Liver (tissue), 9 donors: ENCODE measurements around the gene ITCH. TPM values are rescaled to one million over a fixed set of nuclear protein-coding genes. Genes with fewer than 3 reads are reported as not detected.
"Not testable (repeated sequence)": the region's sequence is repeated elsewhere in the genome, so short reads cannot be mapped to it uniquely, and the experiment has no call there.

Source experiments
- DNase-seq: peaks from one replicate; pipeline ENCODE4 v3.0.0-alpha.2; 2017; ENCODE audit warnings: low spot score
- H3K27ac ChIP-seq, 2 donors: one replicate each; pipeline ENCODE4 v1.7.0; 2013; ENCODE audit warnings: inconsistent platforms in 2 of 2, low read length in 2 of 2, control low read depth in 1 of 2, low read depth in 1 of 2, mild to moderate bottlenecking in 1 of 2
- H3K27me3 ChIP-seq, 4 donors: one replicate each; pipeline versions ENCODE4 v1.6.1 to v1.7.0; 2013; ENCODE audit warnings: low read length in 3 of 4, inconsistent platforms in 1 of 4, mild to moderate bottlenecking in 1 of 4, moderate library complexity in 1 of 4; ENCODE audit not compliant: control insufficient read depth in 4 of 4, insufficient read depth in 4 of 4
- H3K36me3 ChIP-seq, 4 donors: one replicate each; pipeline versions ENCODE4 v1.6.1 to v1.7.0; 2013; ENCODE audit warnings: low read length in 3 of 4, mild to moderate bottlenecking in 3 of 4, low read depth in 1 of 4, moderate library complexity in 1 of 4; ENCODE audit not compliant: control insufficient read depth in 4 of 4, insufficient read depth in 3 of 4
- H3K4me1 ChIP-seq, 4 donors: one replicate each; pipeline versions ENCODE4 v1.6.1 to v1.7.0; 2013; ENCODE audit warnings: low read length in 3 of 4, mild to moderate bottlenecking in 3 of 4, moderate library complexity in 1 of 4; ENCODE audit not compliant: control insufficient read depth in 4 of 4, insufficient read depth in 4 of 4
- H3K4me3 ChIP-seq, 3 donors: one replicate each; pipeline versions ENCODE4 v1.6.1 to v1.7.0; 2013; ENCODE audit warnings: low read length in 3 of 3, control low read depth in 1 of 3, low read depth in 1 of 3, mild to moderate bottlenecking in 1 of 3
- H3K9ac ChIP-seq, 2 donors: one replicate each; pipeline ENCODE4 v1.7.0; 2013; ENCODE audit warnings: low read length in 2 of 2, mild to moderate bottlenecking in 2 of 2, moderate library complexity in 2 of 2, control low read depth in 1 of 2, low read depth in 1 of 2
- H3K9me3 ChIP-seq, 4 donors: one replicate each; pipeline versions ENCODE4 v1.6.1 to v1.7.0; 2013; ENCODE audit warnings: low read length in 3 of 4; ENCODE audit not compliant: control insufficient read depth in 4 of 4
- EGR1 ChIP-seq, 2 donors: IDR thresholded peaks; 2 replicates each; pipeline ENCODE4 v1.6.1; 2016 to 2018; ENCODE audit warnings: antibody characterized with exemption in 2 of 2, low read depth in 2 of 2
- FOXA1 ChIP-seq: IDR thresholded peaks from 2 replicates; pipeline ENCODE4 v1.6.1; 2016; ENCODE audit warnings: antibody characterized with exemption
- FOXA2 ChIP-seq: IDR thresholded peaks from 2 replicates; pipeline ENCODE4 v1.6.1; 2016; ENCODE audit warnings: antibody characterized with exemption
- GABPA ChIP-seq, 2 donors: IDR thresholded peaks in 1 of 2; conservative IDR thresholded peaks in 1 of 2; 2 replicates each; pipeline ENCODE4 v1.6.1; 2016; ENCODE audit warnings: antibody characterized with exemption in 2 of 2, mild to moderate bottlenecking in 1 of 2, moderate library complexity in 1 of 2
- HNF4A ChIP-seq, 2 donors: conservative IDR thresholded peaks; 2 replicates each; pipeline ENCODE4 v1.6.1; 2016; ENCODE audit warnings: antibody characterized with exemption in 2 of 2, mild to moderate bottlenecking in 2 of 2
- HNF4G ChIP-seq: IDR thresholded peaks from 2 replicates; pipeline ENCODE4 v1.6.1; 2016; ENCODE audit warnings: antibody characterized with exemption
- JUND ChIP-seq, 2 donors: IDR thresholded peaks; 2 replicates each; pipeline ENCODE4 v1.6.1; 2016; ENCODE audit warnings: antibody characterized with exemption in 2 of 2
- RAD21 ChIP-seq, 2 donors: IDR thresholded peaks; 2 replicates each; pipeline ENCODE4 v1.6.1; 2016; ENCODE audit warnings: antibody characterized with exemption in 2 of 2, mild to moderate bottlenecking in 2 of 2
- RXRA ChIP-seq, 2 donors: IDR thresholded peaks; 2 replicates each; pipeline ENCODE4 v1.6.1; 2017 to 2018; ENCODE audit warnings: antibody characterized with exemption in 2 of 2, mild to moderate bottlenecking in 1 of 2
- SP1 ChIP-seq: IDR thresholded peaks from 2 replicates; pipeline ENCODE4 v1.6.1; 2018; ENCODE audit warnings: antibody characterized with exemption, mild to moderate bottlenecking
- TAF1 ChIP-seq: conservative IDR thresholded peaks from 2 replicates; pipeline ENCODE4 v1.6.1; 2016; ENCODE audit warnings: antibody characterized with exemption, mild to moderate bottlenecking
- YY1 ChIP-seq: IDR thresholded peaks from 2 replicates; pipeline ENCODE4 v1.6.1; 2016; ENCODE audit warnings: antibody characterized with exemption, mild to moderate bottlenecking
- WGBS: extraction: QIAGEN DNeasy Blood & Tissue Kit; methylation state at CpG from one replicate; pipeline ENCODE4 v1.1.7; 2013; 5-methylcytosine and 5-hydroxymethylcytosine counted together
- polyA plus RNA-seq, 2 donors: library from polyadenylated mRNA; stranded (reverse) in 1 of 2; unstranded in 1 of 2; fragments of 200-250 nt in 1 of 2; fragments of >200 nt in 1 of 2; fragmentation: Nextera tagmentation in 1 of 2; extraction: Ambion mirVana in 1 of 2; gene quantifications; one replicate each; pipeline versions ENCODE4 v1.2.1 to v1.2.3, GENCODE V29; 2013 to 2015
- total RNA-seq, 2 donors: library from RNA; depleted of rRNA; stranded (reverse); fragments of >200 nt; gene quantifications; one replicate each; pipeline ENCODE4 v1.2.3, GENCODE V29; 2014
- TF ChIP-seq, protein P1 (sequence below): IDR thresholded peaks from 2 replicates; pipeline ENCODE4 v1.6.1; 2016; ENCODE audit warnings: antibody characterized with exemption
- TF ChIP-seq, protein P2 (sequence below): IDR thresholded peaks from 2 replicates; pipeline ENCODE4 v1.6.1; 2016; ENCODE audit warnings: antibody characterized with exemption, mild to moderate bottlenecking
- TF ChIP-seq, protein P3 (sequence below): IDR thresholded peaks from 2 replicates; pipeline ENCODE4 v1.6.1; 2016; ENCODE audit warnings: antibody characterized with exemption
- TF ChIP-seq, protein P4 (sequence below): IDR thresholded peaks from 2 replicates; pipeline ENCODE4 v1.6.1; 2016; ENCODE audit warnings: antibody characterized with exemption
- TF ChIP-seq, protein P5 (sequence below): fragments of 150-350 bp; IDR thresholded peaks from 2 replicates; pipeline ENCODE4 v1.5.1; 2017; ENCODE audit warnings: improper control_type of control experiment, low read depth, low read length; ENCODE audit not compliant: missing input control
- donor health status: healthy.
- donor health status: healthy.
- donor health status: healthy.
- donor health status: healthy.
- donor health status: healthy.

Gene ITCH
- total and polyA plus RNA-seq, 4 donors = 14.3 to 85.3 (median 25.8) TPM

DNA sequence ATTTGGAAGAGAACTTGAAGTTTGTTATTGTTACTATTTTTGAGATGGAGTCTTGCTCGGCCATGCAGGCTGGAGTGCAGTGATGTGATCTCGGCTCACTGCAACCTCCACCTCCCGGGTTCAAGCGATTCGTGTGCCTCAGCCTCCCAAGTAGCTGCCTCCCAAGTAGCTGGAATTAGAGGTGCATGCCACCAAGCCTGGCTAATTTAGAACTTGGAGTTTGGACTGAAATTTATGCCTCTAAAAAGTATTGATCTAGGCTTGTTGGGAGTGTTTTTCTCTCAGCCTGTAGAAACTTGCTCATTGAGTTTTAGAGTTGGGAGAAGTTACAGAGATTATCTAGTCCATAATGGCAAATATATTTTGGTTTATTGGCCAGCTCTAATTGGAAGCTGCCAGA lies 4.1 kb downstream of the ITCH start:
- Histone ChIP-seq H3K27ac (no peak overlapping the region), H3K4me3 (no peak overlapping the region), H3K4me1 (peaks cover 10 to 40% (median 35%) of the 10 kb centered on the region in 4 donors), H3K9ac (no peak overlapping the region), H3K27me3 (no peaks in the 10 kb centered on the region), H3K36me3 (peaks cover 6 to 14% (median 10%) of the 10 kb centered on the region in 4 donors), H3K9me3 (no peaks in the 10 kb centered on the region)
- WGBS = 48% methylated on average over 5 of the region's 5 CpGs
- TF ChIP-seq, protein P1, sequence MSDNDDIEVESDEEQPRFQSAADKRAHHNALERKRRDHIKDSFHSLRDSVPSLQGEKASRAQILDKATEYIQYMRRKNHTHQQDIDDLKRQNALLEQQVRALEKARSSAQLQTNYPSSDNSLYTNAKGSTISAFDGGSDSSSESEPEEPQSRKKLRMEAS = no peak
- TF ChIP-seq HNF4G (peak; percentile 35), FOXA2 (no peak), FOXA1 (no peak), JUND (IDR thresholded peaks at IDR 0.05) (no peak), RAD21 (IDR thresholded peaks at IDR 0.05) (peak; percentile 7 to 20), TAF1 (no peak), RXRA (IDR thresholded peaks at IDR 0.05) (no peak), HNF4A (conservative IDR thresholded peaks at IDR 0.05) (peak; percentile 51 to 72), EGR1 (IDR thresholded peaks at IDR 0.05; ENCODE audit: low read depth in 2 of 2) (no peak), SP1 (no peak), GABPA (IDR thresholded peaks at IDR 0.05 in 1 of 2, conservative IDR thresholded peaks at IDR 0.05 in 1 of 2) (no peak), YY1 (no peak)
- TF ChIP-seq, protein P2, sequence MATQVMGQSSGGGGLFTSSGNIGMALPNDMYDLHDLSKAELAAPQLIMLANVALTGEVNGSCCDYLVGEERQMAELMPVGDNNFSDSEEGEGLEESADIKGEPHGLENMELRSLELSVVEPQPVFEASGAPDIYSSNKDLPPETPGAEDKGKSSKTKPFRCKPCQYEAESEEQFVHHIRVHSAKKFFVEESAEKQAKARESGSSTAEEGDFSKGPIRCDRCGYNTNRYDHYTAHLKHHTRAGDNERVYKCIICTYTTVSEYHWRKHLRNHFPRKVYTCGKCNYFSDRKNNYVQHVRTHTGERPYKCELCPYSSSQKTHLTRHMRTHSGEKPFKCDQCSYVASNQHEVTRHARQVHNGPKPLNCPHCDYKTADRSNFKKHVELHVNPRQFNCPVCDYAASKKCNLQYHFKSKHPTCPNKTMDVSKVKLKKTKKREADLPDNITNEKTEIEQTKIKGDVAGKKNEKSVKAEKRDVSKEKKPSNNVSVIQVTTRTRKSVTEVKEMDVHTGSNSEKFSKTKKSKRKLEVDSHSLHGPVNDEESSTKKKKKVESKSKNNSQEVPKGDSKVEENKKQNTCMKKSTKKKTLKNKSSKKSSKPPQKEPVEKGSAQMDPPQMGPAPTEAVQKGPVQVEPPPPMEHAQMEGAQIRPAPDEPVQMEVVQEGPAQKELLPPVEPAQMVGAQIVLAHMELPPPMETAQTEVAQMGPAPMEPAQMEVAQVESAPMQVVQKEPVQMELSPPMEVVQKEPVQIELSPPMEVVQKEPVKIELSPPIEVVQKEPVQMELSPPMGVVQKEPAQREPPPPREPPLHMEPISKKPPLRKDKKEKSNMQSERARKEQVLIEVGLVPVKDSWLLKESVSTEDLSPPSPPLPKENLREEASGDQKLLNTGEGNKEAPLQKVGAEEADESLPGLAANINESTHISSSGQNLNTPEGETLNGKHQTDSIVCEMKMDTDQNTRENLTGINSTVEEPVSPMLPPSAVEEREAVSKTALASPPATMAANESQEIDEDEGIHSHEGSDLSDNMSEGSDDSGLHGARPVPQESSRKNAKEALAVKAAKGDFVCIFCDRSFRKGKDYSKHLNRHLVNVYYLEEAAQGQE = peak; percentile 16
- TF ChIP-seq, protein P3, sequence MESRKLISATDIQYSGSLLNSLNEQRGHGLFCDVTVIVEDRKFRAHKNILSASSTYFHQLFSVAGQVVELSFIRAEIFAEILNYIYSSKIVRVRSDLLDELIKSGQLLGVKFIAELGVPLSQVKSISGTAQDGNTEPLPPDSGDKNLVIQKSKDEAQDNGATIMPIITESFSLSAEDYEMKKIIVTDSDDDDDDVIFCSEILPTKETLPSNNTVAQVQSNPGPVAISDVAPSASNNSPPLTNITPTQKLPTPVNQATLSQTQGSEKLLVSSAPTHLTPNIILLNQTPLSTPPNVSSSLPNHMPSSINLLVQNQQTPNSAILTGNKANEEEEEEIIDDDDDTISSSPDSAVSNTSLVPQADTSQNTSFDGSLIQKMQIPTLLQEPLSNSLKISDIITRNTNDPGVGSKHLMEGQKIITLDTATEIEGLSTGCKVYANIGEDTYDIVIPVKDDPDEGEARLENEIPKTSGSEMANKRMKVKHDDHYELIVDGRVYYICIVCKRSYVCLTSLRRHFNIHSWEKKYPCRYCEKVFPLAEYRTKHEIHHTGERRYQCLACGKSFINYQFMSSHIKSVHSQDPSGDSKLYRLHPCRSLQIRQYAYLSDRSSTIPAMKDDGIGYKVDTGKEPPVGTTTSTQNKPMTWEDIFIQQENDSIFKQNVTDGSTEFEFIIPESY = no peak
- TF ChIP-seq, protein P4, sequence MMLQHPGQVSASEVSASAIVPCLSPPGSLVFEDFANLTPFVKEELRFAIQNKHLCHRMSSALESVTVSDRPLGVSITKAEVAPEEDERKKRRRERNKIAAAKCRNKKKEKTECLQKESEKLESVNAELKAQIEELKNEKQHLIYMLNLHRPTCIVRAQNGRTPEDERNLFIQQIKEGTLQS = no peak
- TF ChIP-seq, protein P5, sequence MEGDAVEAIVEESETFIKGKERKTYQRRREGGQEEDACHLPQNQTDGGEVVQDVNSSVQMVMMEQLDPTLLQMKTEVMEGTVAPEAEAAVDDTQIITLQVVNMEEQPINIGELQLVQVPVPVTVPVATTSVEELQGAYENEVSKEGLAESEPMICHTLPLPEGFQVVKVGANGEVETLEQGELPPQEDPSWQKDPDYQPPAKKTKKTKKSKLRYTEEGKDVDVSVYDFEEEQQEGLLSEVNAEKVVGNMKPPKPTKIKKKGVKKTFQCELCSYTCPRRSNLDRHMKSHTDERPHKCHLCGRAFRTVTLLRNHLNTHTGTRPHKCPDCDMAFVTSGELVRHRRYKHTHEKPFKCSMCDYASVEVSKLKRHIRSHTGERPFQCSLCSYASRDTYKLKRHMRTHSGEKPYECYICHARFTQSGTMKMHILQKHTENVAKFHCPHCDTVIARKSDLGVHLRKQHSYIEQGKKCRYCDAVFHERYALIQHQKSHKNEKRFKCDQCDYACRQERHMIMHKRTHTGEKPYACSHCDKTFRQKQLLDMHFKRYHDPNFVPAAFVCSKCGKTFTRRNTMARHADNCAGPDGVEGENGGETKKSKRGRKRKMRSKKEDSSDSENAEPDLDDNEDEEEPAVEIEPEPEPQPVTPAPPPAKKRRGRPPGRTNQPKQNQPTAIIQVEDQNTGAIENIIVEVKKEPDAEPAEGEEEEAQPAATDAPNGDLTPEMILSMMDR = no peak
- no peak for DNase-seq

DNA sequence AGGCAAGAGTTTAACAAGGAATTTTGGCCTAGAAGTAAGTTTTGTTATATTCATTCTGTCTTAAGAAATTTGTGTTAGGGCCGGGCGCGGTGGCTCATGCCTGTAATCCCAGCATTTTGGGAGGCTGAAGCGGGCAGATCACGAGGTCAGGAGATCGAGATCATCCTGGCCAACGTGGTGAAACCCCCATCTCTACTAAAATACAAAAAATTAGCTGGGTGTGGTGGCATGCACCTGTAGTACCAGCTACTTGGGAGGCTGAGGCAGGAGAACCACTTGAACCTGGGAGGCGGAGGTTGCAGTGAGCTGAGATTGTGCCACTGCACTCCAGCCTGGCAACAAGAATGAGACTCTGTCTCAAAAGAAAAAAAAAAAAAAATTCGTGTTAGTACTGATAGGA lies 4.8 kb downstream of the ITCH start:
- not testable (repeated sequence) for DNase-seq, H3K9ac ChIP-seq, H3K27ac ChIP-seq, H3K9me3 ChIP-seq, H3K4me3 ChIP-seq, H3K27me3 ChIP-seq
- 79% methylated on average over 9 of the region's 9 CpGs for WGBS
- H3K36me3 ChIP-seq = peaks cover 6 to 14% (median 10%) of the 10 kb centered on the region in 4 donors
- H3K4me1 ChIP-seq = peaks cover 10 to 38% (median 32%) of the 10 kb centered on the region in 4 donors
